Gastrocnemius medialis (tissue), 4 donors: ENCODE results near the gene DMAC2. TPM values are rescaled to one million over a fixed set of nuclear protein-coding genes. Genes with fewer than 3 reads are reported as not detected.
"Not testable (repeated sequence)": the region's sequence is repeated elsewhere in the genome, so short reads cannot be mapped to it uniquely, and the experiment has no call there.

Experiments
- ATAC-seq, 2 donors: fragments of 150-250 bp; one replicate each; pipeline ENCODE4 v1.9.1; 2016
- DNase-seq, 2 donors: peaks; one replicate each; pipeline ENCODE4 v3.0.0-alpha.2; 2019
- H3K27ac ChIP-seq, 4 donors: fragments of 200-600 bp; sonication (generic); 1 replicate in 1 of 4; 2 replicates in 3 of 4; pipeline ENCODE4 v1.5.1; 2016 to 2018; ENCODE audit warnings: mild to moderate bottlenecking in 2 of 4, moderate library complexity in 1 of 4
- H3K27me3 ChIP-seq, 3 donors: fragments of 200-600 bp; sonication (generic) in 2 of 3; 1 replicate in 1 of 3; 2 replicates in 2 of 3; pipeline versions ENCODE4 v1.5.1 to v1.6.0; 2016 to 2019; ENCODE audit warnings: mild to moderate bottlenecking in 1 of 3, moderate library complexity in 1 of 3
- H3K36me3 ChIP-seq, 2 donors: fragments of 200-600 bp; sonication (generic) in 1 of 2; one replicate each; pipeline ENCODE4 v1.5.1; 2017 to 2018
- H3K4me1 ChIP-seq, 2 donors: fragments of 200-600 bp; sonication (generic) in 1 of 2; one replicate each; pipeline ENCODE4 v1.5.1; 2016 to 2017; ENCODE audit warnings: mild to moderate bottlenecking in 2 of 2
- H3K4me3 ChIP-seq, 4 donors: fragments of 200-600 bp; sonication (generic) in 3 of 4; 1 replicate in 1 of 4; 2 replicates in 3 of 4; pipeline ENCODE4 v1.5.1; 2016 to 2019; ENCODE audit warnings: mild to moderate bottlenecking in 2 of 4
- H3K9me3 ChIP-seq, 3 donors: fragments of 200-600 bp; sonication (generic) in 2 of 3; 1 replicate in 1 of 3; 2 replicates in 2 of 3; pipeline ENCODE4 v1.5.1; 2016 to 2019
- CTCF ChIP-seq, 5 experiments: fragments of 450-650 bp in 3 of 5; fragments of 200-600 bp in 2 of 5; sonication (generic) in 2 of 5; IDR thresholded peaks in 4 of 5; conservative IDR thresholded peaks in 1 of 5; 1 replicate in 4 of 5; 2 replicates in 1 of 5; pipeline ENCODE4 v1.5.1; 2016 to 2019; ENCODE audit warnings: antibody characterized with exemption in 5 of 5, mild to moderate bottlenecking in 3 of 5, moderate library complexity in 3 of 5
- POLR2A ChIP-seq, 2 donors: fragments of 450-650 bp; IDR thresholded peaks; one replicate each; pipeline ENCODE4 v1.6.1; 2017; ENCODE audit warnings: antibody characterized with exemption in 2 of 2, mild to moderate bottlenecking in 2 of 2, moderate library complexity in 2 of 2
- in situ Hi-C, 4 donors: fragments of 200-750 bp; cut with MboI; loops; one replicate each; pipeline versions ENCODE4 v1.15.0 to v1.8.0; 2017; ENCODE audit warnings: low sequenced_read_pairs in 4 of 4
- intact Hi-C: fragments of 100-400 bp; cut with DNase I; formaldehyde crosslinking; loops from one replicate; pipeline ENCODE4 v1.15.1; 2023; ENCODE audit warnings: low total_unique reads
- total RNA-seq, 4 donors: library from RNA; depleted of rRNA; stranded (reverse); fragments of >200 nt; gene quantifications; one replicate each; pipeline versions ENCODE4 v1.1.0 to v1.2.3, GENCODE V29; 2016

The DMAC2 gene
- total RNA-seq, 4 donors from 2014 or later = 41.0 to 61.0 (median 49.8) TPM

- ATAC-seq = peak; percentile 56 to 62
- Histone ChIP-seq H3K36me3 (no peaks in the 10 kb centered on the region), H3K4me3 (peak overlapping the region in 1 of 4 donors; percentile 13), H3K4me1 (peaks cover 0 to 2% of the 10 kb centered on the region in 2 donors), H3K27me3 (no peaks in the 10 kb centered on the region), H3K9me3 (no peaks in the 10 kb centered on the region), H3K27ac (peak overlapping the region; percentile 54 to 73 (median 66))
- no peak for TF ChIP-seq POLR2A (IDR thresholded peaks at IDR 0.05)
- TF ChIP-seq CTCF (IDR thresholded peaks at IDR 0.05 in 4 of 5, conservative IDR thresholded peaks at IDR 0.05 in 1 of 5) = no peak
- DNase-seq = no peak
- in situ Hi-C loops (no loop called here), intact Hi-C loops (no loop called here)
Measured at GRCh38 chr19:41478875-41479756, 39.4 kb upstream of the DMAC2 start.

GRCh38 chr19:41478171-41478570, 38.5 kb upstream of the DMAC2 start:
- Histone ChIP-seq H3K9me3 (no peaks in the 10 kb centered on the region), H3K27me3 (peaks cover 0 to 3% (median 1%) of the 10 kb centered on the region in 3 donors), H3K4me1 (peaks cover 0 to 2% of the 10 kb centered on the region in 2 donors), H3K4me3 (no peak overlapping the region), H3K27ac (peak overlapping the region in 2 of 4 donors; percentile 69 to 71), H3K36me3 (no peaks in the 10 kb centered on the region)
- ATAC-seq = no peak
- TF ChIP-seq POLR2A (IDR thresholded peaks at IDR 0.05) (no peak), CTCF (IDR thresholded peaks at IDR 0.05 in 4 of 5, conservative IDR thresholded peaks at IDR 0.05 in 1 of 5) (no peak)
- no peak for DNase-seq
- in situ Hi-C loops = no loop called here
- intact Hi-C loops = no loop called here

- H3K27ac ChIP-seq = no peak overlapping the region
- TF ChIP-seq POLR2A (IDR thresholded peaks at IDR 0.05) (no peak), CTCF (IDR thresholded peaks at IDR 0.05 in 4 of 5, conservative IDR thresholded peaks at IDR 0.05 in 1 of 5) (no peak)
- ATAC-seq (no peak), DNase-seq (no peak)
- H3K4me3 ChIP-seq = no peak overlapping the region
- H3K27me3 ChIP-seq = peaks cover 0 to 7% (median 3%) of the 10 kb centered on the region in 3 donors
- intact Hi-C loops (no loop called here), in situ Hi-C loops (no loop called here)
- H3K9me3 ChIP-seq = no peaks in the 10 kb centered on the region
- H3K4me1 ChIP-seq = peaks cover 0 to 2% of the 10 kb centered on the region in 2 donors
- H3K36me3 ChIP-seq = no peaks in the 10 kb centered on the region
Measured at GRCh38 chr19:41476583-41476982, 36.9 kb upstream of the DMAC2 start.

GRCh38 chr19:41463257-41464256, 23.8 kb upstream of the DMAC2 start:
- H3K27me3 ChIP-seq, H3K4me3 ChIP-seq, H3K4me1 ChIP-seq, H3K27ac ChIP-seq, H3K36me3 ChIP-seq, in situ Hi-C loops, DNase-seq, ATAC-seq, H3K9me3 ChIP-seq, intact Hi-C loops: not testable (repeated sequence)
